ENCODE data around the gene NTRK1.

GRCh38 chr1:156882543-156882942 is 21.9 kb downstream of the NTRK1 start:
- no peak for TF ChIP-seq CTCF (IDR thresholded peaks at IDR 0.05)
- no peak for TF ChIP-seq POLR2A (IDR thresholded peaks at IDR 0.05)
- no peak for TF ChIP-seq POLR2AphosphoS5 (IDR thresholded peaks at IDR 0.05)

All from breast epithelium (tissue), 3 donors.